ENCODE results near the gene CCDC141.

DNA sequence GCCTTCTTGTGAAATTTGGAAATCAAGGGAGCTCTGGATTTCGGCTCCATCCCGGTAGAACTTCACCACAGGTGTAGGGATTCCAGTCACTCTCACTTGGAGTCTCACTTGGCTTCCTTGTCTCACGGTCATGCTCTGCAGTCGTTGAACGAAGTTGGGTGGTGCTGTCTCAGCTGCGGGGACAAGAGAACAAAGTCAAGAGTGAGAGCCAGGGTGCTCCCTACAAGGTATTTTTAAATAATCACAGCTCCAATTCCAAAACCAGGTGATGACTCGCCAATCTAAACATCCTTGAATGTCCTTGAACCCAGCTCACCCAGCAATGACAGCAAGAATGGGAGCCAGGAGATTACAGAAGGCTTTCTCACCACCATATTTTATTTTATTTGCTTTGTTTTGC is 249.4 kb downstream of the CCDC141 start:
- TF ChIP-seq EZH2 (IDR thresholded peaks at IDR 0.05; ENCODE audit: borderline replicate concordance, insufficient read depth, low read length, poor library complexity, severe bottlenecking) (no peak), EP300 (conservative IDR thresholded peaks at IDR 0.05; ENCODE audit: poor library complexity, severe bottlenecking) (no peak), SMC3 (conservative IDR thresholded peaks at IDR 0.05; ENCODE audit: poor library complexity) (no peak)
- TF ChIP-seq, protein P1, sequence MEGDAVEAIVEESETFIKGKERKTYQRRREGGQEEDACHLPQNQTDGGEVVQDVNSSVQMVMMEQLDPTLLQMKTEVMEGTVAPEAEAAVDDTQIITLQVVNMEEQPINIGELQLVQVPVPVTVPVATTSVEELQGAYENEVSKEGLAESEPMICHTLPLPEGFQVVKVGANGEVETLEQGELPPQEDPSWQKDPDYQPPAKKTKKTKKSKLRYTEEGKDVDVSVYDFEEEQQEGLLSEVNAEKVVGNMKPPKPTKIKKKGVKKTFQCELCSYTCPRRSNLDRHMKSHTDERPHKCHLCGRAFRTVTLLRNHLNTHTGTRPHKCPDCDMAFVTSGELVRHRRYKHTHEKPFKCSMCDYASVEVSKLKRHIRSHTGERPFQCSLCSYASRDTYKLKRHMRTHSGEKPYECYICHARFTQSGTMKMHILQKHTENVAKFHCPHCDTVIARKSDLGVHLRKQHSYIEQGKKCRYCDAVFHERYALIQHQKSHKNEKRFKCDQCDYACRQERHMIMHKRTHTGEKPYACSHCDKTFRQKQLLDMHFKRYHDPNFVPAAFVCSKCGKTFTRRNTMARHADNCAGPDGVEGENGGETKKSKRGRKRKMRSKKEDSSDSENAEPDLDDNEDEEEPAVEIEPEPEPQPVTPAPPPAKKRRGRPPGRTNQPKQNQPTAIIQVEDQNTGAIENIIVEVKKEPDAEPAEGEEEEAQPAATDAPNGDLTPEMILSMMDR (IDR thresholded peaks at IDR 0.05; ENCODE audit: poor library complexity, severe bottlenecking): no peak
- TF ChIP-seq, protein P2, sequence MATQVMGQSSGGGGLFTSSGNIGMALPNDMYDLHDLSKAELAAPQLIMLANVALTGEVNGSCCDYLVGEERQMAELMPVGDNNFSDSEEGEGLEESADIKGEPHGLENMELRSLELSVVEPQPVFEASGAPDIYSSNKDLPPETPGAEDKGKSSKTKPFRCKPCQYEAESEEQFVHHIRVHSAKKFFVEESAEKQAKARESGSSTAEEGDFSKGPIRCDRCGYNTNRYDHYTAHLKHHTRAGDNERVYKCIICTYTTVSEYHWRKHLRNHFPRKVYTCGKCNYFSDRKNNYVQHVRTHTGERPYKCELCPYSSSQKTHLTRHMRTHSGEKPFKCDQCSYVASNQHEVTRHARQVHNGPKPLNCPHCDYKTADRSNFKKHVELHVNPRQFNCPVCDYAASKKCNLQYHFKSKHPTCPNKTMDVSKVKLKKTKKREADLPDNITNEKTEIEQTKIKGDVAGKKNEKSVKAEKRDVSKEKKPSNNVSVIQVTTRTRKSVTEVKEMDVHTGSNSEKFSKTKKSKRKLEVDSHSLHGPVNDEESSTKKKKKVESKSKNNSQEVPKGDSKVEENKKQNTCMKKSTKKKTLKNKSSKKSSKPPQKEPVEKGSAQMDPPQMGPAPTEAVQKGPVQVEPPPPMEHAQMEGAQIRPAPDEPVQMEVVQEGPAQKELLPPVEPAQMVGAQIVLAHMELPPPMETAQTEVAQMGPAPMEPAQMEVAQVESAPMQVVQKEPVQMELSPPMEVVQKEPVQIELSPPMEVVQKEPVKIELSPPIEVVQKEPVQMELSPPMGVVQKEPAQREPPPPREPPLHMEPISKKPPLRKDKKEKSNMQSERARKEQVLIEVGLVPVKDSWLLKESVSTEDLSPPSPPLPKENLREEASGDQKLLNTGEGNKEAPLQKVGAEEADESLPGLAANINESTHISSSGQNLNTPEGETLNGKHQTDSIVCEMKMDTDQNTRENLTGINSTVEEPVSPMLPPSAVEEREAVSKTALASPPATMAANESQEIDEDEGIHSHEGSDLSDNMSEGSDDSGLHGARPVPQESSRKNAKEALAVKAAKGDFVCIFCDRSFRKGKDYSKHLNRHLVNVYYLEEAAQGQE (IDR thresholded peaks at IDR 0.05; ENCODE audit: borderline replicate concordance): no peak

Data from neural cell (in vitro differentiated cells).